NCI-H345 treated with DMSO at 0.1 percent for 48 hours (cell line): Measurements from ENCODE around the gene PAFAH1B2.
A peak's percentile ranks its signal among the peaks of the same experiment; 100 is the strongest.
"Not testable (repeated sequence)": the region's sequence is repeated elsewhere in the genome, so short reads cannot be mapped to it uniquely, and the experiment has no call there.

Experiments
- DNase-seq: peaks from one replicate; lab custom pipeline; 2025; ENCODE audit not compliant: unreplicated experiment; lab: John Stamatoyannopoulos, UW

PAFAH1B2 gene

GRCh38 chr11:117127171-117127901 is 16.8 kb upstream of the PAFAH1B2 start:
- DNase-seq = peak; percentile 17

GRCh38 chr11:117128289-117128688 is 15.8 kb upstream of the PAFAH1B2 start:
- DNase-seq = no peak

- DNase-seq = not testable (repeated sequence)
Measured at GRCh38 chr11:117130396-117130795, 13.7 kb upstream of the PAFAH1B2 start.

- DNase-seq = no peak
Measured at GRCh38 chr11:117130879-117131278, 13.2 kb upstream of the PAFAH1B2 start.

GRCh38 chr11:117134431-117134830 is 9.7 kb upstream of the PAFAH1B2 start:
- no peak for DNase-seq

- DNase-seq = not testable (repeated sequence)
Measured at GRCh38 chr11:117134979-117135378, 9.1 kb upstream of the PAFAH1B2 start.

- not testable (repeated sequence) for DNase-seq
Measured at GRCh38 chr11:117137223-117138086, 6.6 kb upstream of the PAFAH1B2 start.

GRCh38 chr11:117143390-117143789 is 697 bp upstream of the PAFAH1B2 start:
- DNase-seq = peak; percentile 61

- no peak for DNase-seq
Measured at GRCh38 chr11:117144477-117145392, 648 bp downstream of the PAFAH1B2 start.

GRCh38 chr11:117145393-117145761 is 1.3 kb downstream of the PAFAH1B2 start:
- DNase-seq = no peak

- DNase-seq = no peak
Measured at GRCh38 chr11:117146521-117146920, 2.4 kb downstream of the PAFAH1B2 start.

- no peak for DNase-seq
Measured at GRCh38 chr11:117152066-117152465, 8.0 kb downstream of the PAFAH1B2 start.

GRCh38 chr11:117154468-117154867 is 10.4 kb downstream of the PAFAH1B2 start:
- DNase-seq = no peak

- no peak for DNase-seq
Measured at GRCh38 chr11:117157507-117157906, 13.4 kb downstream of the PAFAH1B2 start.

- no peak for DNase-seq
Measured at GRCh38 chr11:117159892-117160291, 15.8 kb downstream of the PAFAH1B2 start.

GRCh38 chr11:117160826-117161225 is 16.7 kb downstream of the PAFAH1B2 start:
- no peak for DNase-seq

- no peak for DNase-seq
Measured at GRCh38 chr11:117166491-117166890, 22.4 kb downstream of the PAFAH1B2 start.

- DNase-seq = no peak
Measured at GRCh38 chr11:117169736-117170135, 25.6 kb downstream of the PAFAH1B2 start.

- no peak for DNase-seq
Measured at GRCh38 chr11:117170210-117170609, 26.1 kb downstream of the PAFAH1B2 start.

GRCh38 chr11:117171007-117171403 is 26.9 kb downstream of the PAFAH1B2 start:
- DNase-seq = no peak

GRCh38 chr11:117171404-117172061 is 27.4 kb downstream of the PAFAH1B2 start:
- no peak for DNase-seq
